Measurements from ENCODE around the gene VPS13D.

Gene VPS13D

GRCh38 chr1:12414444-12415018 is 184.7 kb downstream of the VPS13D start:
- no peak for DNase-seq (ENCODE audit: low read depth in 1 of 2, low spot score in 1 of 2)
- in situ Hi-C loops (cut with HindIII; ENCODE audit: low pct_unique_long_range_greater_than_20kb, low sequenced_read_pairs), result no loop called here
- no peak for TF ChIP-seq JUND (IDR thresholded peaks at IDR 0.05; ENCODE audit: low read depth)

- DNase-seq (ENCODE audit: low read depth in 1 of 2, low spot score in 1 of 2), result no peak
- TF ChIP-seq JUND (IDR thresholded peaks at IDR 0.05; ENCODE audit: low read depth), result no peak
- in situ Hi-C loops (cut with HindIII; ENCODE audit: low pct_unique_long_range_greater_than_20kb, low sequenced_read_pairs), result no loop called here
Observed at GRCh38 chr1:12415038-12415466, 185.2 kb downstream of the VPS13D start.

- no peak for DNase-seq (ENCODE audit: low read depth in 1 of 2, low spot score in 1 of 2)
- TF ChIP-seq JUND (IDR thresholded peaks at IDR 0.05; ENCODE audit: low read depth), result no peak
- in situ Hi-C loops (cut with HindIII; ENCODE audit: low pct_unique_long_range_greater_than_20kb, low sequenced_read_pairs), result no loop called here
Observed at GRCh38 chr1:12416101-12416500, 186.3 kb downstream of the VPS13D start.

GRCh38 chr1:12416744-12417143 is 186.9 kb downstream of the VPS13D start:
- in situ Hi-C loops (cut with HindIII; ENCODE audit: low pct_unique_long_range_greater_than_20kb, low sequenced_read_pairs), result no loop called here

GRCh38 chr1:12417389-12417788 is 187.6 kb downstream of the VPS13D start:
- no peak for DNase-seq (ENCODE audit: low read depth in 1 of 2, low spot score in 1 of 2)
- TF ChIP-seq JUND (IDR thresholded peaks at IDR 0.05; ENCODE audit: low read depth), result no peak
- in situ Hi-C loops (cut with HindIII; ENCODE audit: low pct_unique_long_range_greater_than_20kb, low sequenced_read_pairs), result no loop called here

More at GRCh38 chr1:12416744-12417143, 186.9 kb downstream of the VPS13D start:
- no peak for TF ChIP-seq JUND (IDR thresholded peaks at IDR 0.05; ENCODE audit: low read depth)
- DNase-seq (ENCODE audit: low read depth in 1 of 2, low spot score in 1 of 2), result no peak

GRCh38 chr1:12420171-12420570 is 190.3 kb downstream of the VPS13D start:
- DNase-seq (ENCODE audit: low read depth in 1 of 2, low spot score in 1 of 2), result no peak
- TF ChIP-seq JUND (IDR thresholded peaks at IDR 0.05; ENCODE audit: low read depth), result no peak
- in situ Hi-C loops (cut with HindIII; ENCODE audit: low pct_unique_long_range_greater_than_20kb, low sequenced_read_pairs), result no loop called here

GRCh38 chr1:12422488-12422887 is 192.7 kb downstream of the VPS13D start:
- no peak for TF ChIP-seq JUND (IDR thresholded peaks at IDR 0.05; ENCODE audit: low read depth)
- no peak for DNase-seq (ENCODE audit: low read depth in 1 of 2, low spot score in 1 of 2)
- in situ Hi-C loops (cut with HindIII; ENCODE audit: low pct_unique_long_range_greater_than_20kb, low sequenced_read_pairs), result no loop called here

- TF ChIP-seq JUND (IDR thresholded peaks at IDR 0.05; ENCODE audit: low read depth), result no peak
- no peak for DNase-seq (ENCODE audit: low read depth in 1 of 2, low spot score in 1 of 2)
- in situ Hi-C loops (cut with HindIII; ENCODE audit: low pct_unique_long_range_greater_than_20kb, low sequenced_read_pairs), result no loop called here
Observed at GRCh38 chr1:12424087-12424529, 194.3 kb downstream of the VPS13D start.

GRCh38 chr1:12424793-12425192 is 195.0 kb downstream of the VPS13D start:
- in situ Hi-C loops (cut with HindIII; ENCODE audit: low pct_unique_long_range_greater_than_20kb, low sequenced_read_pairs), result no loop called here
- no peak for TF ChIP-seq JUND (IDR thresholded peaks at IDR 0.05; ENCODE audit: low read depth)
- no peak for DNase-seq (ENCODE audit: low read depth in 1 of 2, low spot score in 1 of 2)

- DNase-seq (ENCODE audit: low read depth in 1 of 2, low spot score in 1 of 2), result no peak
- in situ Hi-C loops (cut with HindIII; ENCODE audit: low pct_unique_long_range_greater_than_20kb, low sequenced_read_pairs), result no loop called here
- no peak for TF ChIP-seq JUND (IDR thresholded peaks at IDR 0.05; ENCODE audit: low read depth)
Observed at GRCh38 chr1:12426030-12426429, 196.2 kb downstream of the VPS13D start.

- in situ Hi-C loops (cut with HindIII; ENCODE audit: low pct_unique_long_range_greater_than_20kb, low sequenced_read_pairs), result no loop called here
- TF ChIP-seq JUND (IDR thresholded peaks at IDR 0.05; ENCODE audit: low read depth), result no peak
- DNase-seq (ENCODE audit: low read depth in 1 of 2, low spot score in 1 of 2), result no peak
Observed at GRCh38 chr1:12428334-12428733, 198.5 kb downstream of the VPS13D start.

GRCh38 chr1:12430525-12430924 is 200.7 kb downstream of the VPS13D start:
- no peak for DNase-seq (ENCODE audit: low read depth in 1 of 2, low spot score in 1 of 2)
- in situ Hi-C loops (cut with HindIII; ENCODE audit: low pct_unique_long_range_greater_than_20kb, low sequenced_read_pairs), result no loop called here
- TF ChIP-seq JUND (IDR thresholded peaks at IDR 0.05; ENCODE audit: low read depth), result no peak

- in situ Hi-C loops (cut with HindIII; ENCODE audit: low pct_unique_long_range_greater_than_20kb, low sequenced_read_pairs), result no loop called here
- TF ChIP-seq JUND (IDR thresholded peaks at IDR 0.05; ENCODE audit: low read depth), result no peak
- DNase-seq (ENCODE audit: low read depth in 1 of 2, low spot score in 1 of 2), result no peak
Observed at GRCh38 chr1:12432897-12433296, 203.1 kb downstream of the VPS13D start.

Data from T47D (cell line).